Fibroblast of lung (primary cell): Measurements from ENCODE around the gene FCHO2. TPM values are rescaled to one million over a fixed set of nuclear protein-coding genes. Genes with fewer than 3 reads are reported as not detected.

Source experiments
- DNase-seq, 2 donors: peaks; one replicate each; pipeline versions ENCODE4 v3.0.0 to v3.0.0-alpha.2; 2010; ENCODE audit warnings: low read depth in 2 of 2
- H2AFZ ChIP-seq: 2 replicates; pipeline ENCODE4 v1.5.1; 2012; ENCODE audit warnings: low read length, control low read depth, inconsistent platforms
- H3K27ac ChIP-seq: 2 replicates; pipeline ENCODE4 v1.5.1; 2011; ENCODE audit warnings: low read length, control low read depth; ENCODE audit not compliant: insufficient read depth
- H3K27me3 ChIP-seq: 2 replicates; pipeline ENCODE4 v1.5.1; 2011; ENCODE audit warnings: mild to moderate bottlenecking, low read length; ENCODE audit not compliant: control insufficient read depth, insufficient read depth
- H3K36me3 ChIP-seq: 2 replicates; pipeline ENCODE4 v1.5.1; 2011; ENCODE audit warnings: low read length; ENCODE audit not compliant: control insufficient read depth, insufficient read depth
- H3K4me1 ChIP-seq: 2 replicates; pipeline ENCODE4 v1.5.1; 2011; ENCODE audit warnings: low read length; ENCODE audit not compliant: control insufficient read depth, insufficient read depth; ENCODE audit errors: extremely low read depth
- H3K4me2 ChIP-seq: 2 replicates; pipeline ENCODE4 v1.5.1; 2011; ENCODE audit warnings: low read length, control low read depth; ENCODE audit not compliant: insufficient read depth; ENCODE audit errors: extremely low read depth
- H3K4me3 ChIP-seq, 4 experiments: fragments of 200-600 bp in 1 of 4; sonication (generic) in 1 of 4; replicated peaks in 1 of 4; 2 replicates each; pipeline ENCODE4 v1.5.1; 2011 to 2016; ENCODE audit warnings: low read length in 4 of 4, low read depth in 3 of 4, mild to moderate bottlenecking in 3 of 4, control low read depth in 2 of 4, inconsistent platforms in 1 of 4, mixed read lengths in 1 of 4; ENCODE audit not compliant: insufficient read depth in 1 of 4; ENCODE audit errors: control extremely low read depth in 1 of 4
- H3K79me2 ChIP-seq: 2 replicates; pipeline ENCODE4 v1.5.1; 2012; ENCODE audit warnings: mild to moderate bottlenecking, low read length, inconsistent platforms; ENCODE audit not compliant: control insufficient read depth, insufficient read depth
- H3K9ac ChIP-seq: 2 replicates; pipeline ENCODE4 v1.5.1; 2011; ENCODE audit warnings: mild to moderate bottlenecking, low read length, control low read depth; ENCODE audit not compliant: insufficient read depth
- H3K9me3 ChIP-seq: 2 replicates; pipeline ENCODE4 v1.5.1; 2012; ENCODE audit warnings: low read depth, low read length; ENCODE audit not compliant: control insufficient read depth, insufficient read depth
- H4K20me1 ChIP-seq: 2 replicates; pipeline ENCODE4 v1.5.1; 2011; ENCODE audit warnings: low read length; ENCODE audit not compliant: control insufficient read depth, insufficient read depth; ENCODE audit errors: extremely low read depth
- EZH2 ChIP-seq: IDR thresholded peaks from 2 replicates; pipeline ENCODE4 v1.5.1; 2012; ENCODE audit warnings: low read length, control low read depth, mild to moderate bottlenecking; ENCODE audit errors: missing control alignments
- polyA plus RNA-seq, 2 donors: library from polyadenylated mRNA; depleted of rRNA in 1 of 2; stranded (reverse) in 1 of 2; unstranded in 1 of 2; fragments of >200 nt; gene quantifications; 2 replicates each; pipeline ENCODE4 v1.2.1, GENCODE V29; 2011 to 2012; ENCODE audit warnings: missing spikeins in 1 of 2
- total RNA-seq: library from RNA; depleted of rRNA; stranded (reverse); fragments of >200 nt; gene quantifications from 2 replicates; pipeline ENCODE4 v1.2.1, GENCODE V29; 2014
- TF ChIP-seq, protein P1 (sequence below), 2 donors: IDR thresholded peaks in 1 of 2; conservative IDR thresholded peaks in 1 of 2; 1 replicate in 1 of 2; 2 replicates in 1 of 2; pipeline ENCODE4 v1.5.1; 2011 to 2012; ENCODE audit warnings: low read length in 2 of 2, control low read depth in 1 of 2, inconsistent platforms in 1 of 2, low read depth in 1 of 2, mild to moderate bottlenecking in 1 of 2

Gene FCHO2
- total and polyA plus RNA-seq, 2 donors (not counting 1 experiment from before 2014, with no cell fraction given) = 11.3 to 19.2 TPM

DNA sequence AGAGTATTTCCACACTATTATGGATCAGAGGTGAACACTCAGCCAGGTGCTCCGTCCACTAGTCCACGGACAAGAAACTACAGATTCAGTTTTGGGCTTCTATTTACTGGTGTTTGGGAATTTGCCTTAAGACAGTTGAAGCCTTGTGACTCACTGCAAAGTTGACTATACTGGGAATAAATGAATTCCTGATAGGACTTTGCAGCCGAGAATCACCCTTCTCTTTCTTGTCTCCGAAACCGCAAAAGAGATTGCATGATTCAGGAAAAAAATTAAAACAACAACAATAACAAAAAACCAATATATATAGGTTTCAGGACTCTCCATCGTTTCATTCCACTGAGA is 165.2 kb downstream of the FCHO2 start:
- H3K27me3 ChIP-seq = no peaks in the 10 kb centered on the region
- no peaks in the 10 kb centered on the region for H4K20me1 ChIP-seq
- no peaks in the 10 kb centered on the region for H3K36me3 ChIP-seq
- H2AFZ ChIP-seq = no peak overlapping the region
- H3K4me2 ChIP-seq = peak overlapping the region; percentile 93
- DNase-seq = peak in 1 of 2 donors; percentile 45
- TF ChIP-seq, protein P1, sequence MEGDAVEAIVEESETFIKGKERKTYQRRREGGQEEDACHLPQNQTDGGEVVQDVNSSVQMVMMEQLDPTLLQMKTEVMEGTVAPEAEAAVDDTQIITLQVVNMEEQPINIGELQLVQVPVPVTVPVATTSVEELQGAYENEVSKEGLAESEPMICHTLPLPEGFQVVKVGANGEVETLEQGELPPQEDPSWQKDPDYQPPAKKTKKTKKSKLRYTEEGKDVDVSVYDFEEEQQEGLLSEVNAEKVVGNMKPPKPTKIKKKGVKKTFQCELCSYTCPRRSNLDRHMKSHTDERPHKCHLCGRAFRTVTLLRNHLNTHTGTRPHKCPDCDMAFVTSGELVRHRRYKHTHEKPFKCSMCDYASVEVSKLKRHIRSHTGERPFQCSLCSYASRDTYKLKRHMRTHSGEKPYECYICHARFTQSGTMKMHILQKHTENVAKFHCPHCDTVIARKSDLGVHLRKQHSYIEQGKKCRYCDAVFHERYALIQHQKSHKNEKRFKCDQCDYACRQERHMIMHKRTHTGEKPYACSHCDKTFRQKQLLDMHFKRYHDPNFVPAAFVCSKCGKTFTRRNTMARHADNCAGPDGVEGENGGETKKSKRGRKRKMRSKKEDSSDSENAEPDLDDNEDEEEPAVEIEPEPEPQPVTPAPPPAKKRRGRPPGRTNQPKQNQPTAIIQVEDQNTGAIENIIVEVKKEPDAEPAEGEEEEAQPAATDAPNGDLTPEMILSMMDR (conservative IDR thresholded peaks at IDR 0.05 in 1 of 2, IDR thresholded peaks at IDR 0.05 in 1 of 2; ENCODE audit: low read depth in 1 of 2, low read length in 2 of 2) = no peak
- no peak for TF ChIP-seq EZH2
- H3K9me3 ChIP-seq = no peaks in the 10 kb centered on the region
- H3K4me1 ChIP-seq = peaks cover 4% of the 10 kb centered on the region
- H3K9ac ChIP-seq = no peak overlapping the region
- no peaks in the 10 kb centered on the region for H3K79me2 ChIP-seq
- H3K27ac ChIP-seq = no peak overlapping the region
- peak overlapping the region; percentile 37 to 74 (median 54) for H3K4me3 ChIP-seq

DNA sequence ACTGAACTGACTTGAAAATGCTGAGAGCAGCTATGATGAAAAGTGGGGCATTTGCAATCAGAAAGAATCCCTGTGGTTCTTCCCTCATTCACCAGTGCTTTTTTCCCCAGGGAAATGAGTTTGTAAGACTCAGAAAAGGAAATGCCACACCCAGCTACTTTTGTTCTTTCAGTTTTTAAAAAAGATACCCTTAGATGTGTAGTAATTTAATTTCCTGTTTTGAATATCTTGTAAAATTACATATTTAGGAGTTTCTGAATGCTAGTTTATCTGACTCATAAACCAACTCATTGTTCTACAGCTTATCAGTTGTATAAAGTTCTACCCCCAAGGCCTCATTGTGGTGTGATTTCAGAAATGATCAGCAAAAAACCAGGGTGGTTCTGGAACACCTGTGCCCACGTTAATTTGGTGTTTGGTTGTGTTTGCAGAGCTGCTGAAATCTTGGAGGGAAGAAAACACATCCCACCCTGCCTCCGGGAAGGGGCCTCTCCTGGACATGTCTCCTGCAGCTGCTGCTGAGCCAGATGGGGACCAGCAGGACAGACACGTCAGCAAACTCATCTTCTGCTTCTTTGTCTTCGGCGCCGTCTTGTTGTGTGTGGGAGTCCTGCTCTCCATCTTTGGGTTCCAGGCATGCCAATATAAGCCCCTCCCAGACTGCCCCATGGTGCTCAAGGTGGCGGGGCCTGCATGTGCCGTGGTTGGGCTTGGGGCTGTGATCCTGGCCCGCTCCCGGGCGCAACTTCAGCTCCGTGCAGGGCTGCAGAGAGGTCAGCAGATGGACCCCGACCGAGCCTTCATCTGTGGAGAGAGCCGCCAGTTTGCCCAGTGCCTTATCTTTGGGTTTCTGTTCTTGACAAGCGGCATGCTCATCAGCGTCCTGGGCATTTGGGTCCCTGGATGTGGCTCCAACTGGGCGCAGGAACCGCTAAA is 167.3 kb downstream of the FCHO2 start:
- TF ChIP-seq, protein P1 (conservative IDR thresholded peaks at IDR 0.05 in 1 of 2, IDR thresholded peaks at IDR 0.05 in 1 of 2; ENCODE audit: low read depth in 1 of 2, low read length in 2 of 2) = no peak
- TF ChIP-seq EZH2 = no peak
- Histone ChIP-seq H4K20me1 (no peaks in the 10 kb centered on the region), H3K4me2 (no peak overlapping the region), H3K27ac (no peak overlapping the region), H2AFZ (no peak overlapping the region), H3K9me3 (no peaks in the 10 kb centered on the region), H3K27me3 (no peaks in the 10 kb centered on the region), H3K4me3 (no peak overlapping the region), H3K4me1 (no peaks in the 10 kb centered on the region), H3K9ac (no peak overlapping the region), H3K36me3 (no peaks in the 10 kb centered on the region), H3K79me2 (no peaks in the 10 kb centered on the region)
- DNase-seq = peak; percentile 42 to 47

DNA sequence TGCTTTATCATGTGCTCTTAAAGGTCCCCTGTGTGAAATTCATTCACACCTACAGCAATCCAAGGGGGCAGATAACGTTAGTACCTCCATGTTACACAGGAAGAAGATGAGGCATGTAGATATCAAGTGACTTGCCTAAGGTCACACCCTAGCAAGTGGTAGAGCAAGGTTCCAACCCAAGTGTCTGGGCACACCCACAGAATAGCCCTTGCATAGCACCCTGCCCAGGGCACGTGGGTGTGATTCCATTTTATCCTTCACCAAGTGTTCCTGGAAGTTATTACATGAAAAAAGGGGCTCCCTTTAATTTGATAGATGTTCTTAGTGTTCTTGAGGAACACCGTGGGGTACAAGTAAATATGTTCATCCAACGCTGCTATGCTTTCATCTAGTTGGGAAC is 169.4 kb downstream of the FCHO2 start:
- H3K9me3 ChIP-seq = no peaks in the 10 kb centered on the region
- no peak overlapping the region for H3K4me3 ChIP-seq
- H3K36me3 ChIP-seq = no peaks in the 10 kb centered on the region
- no peaks in the 10 kb centered on the region for H3K27me3 ChIP-seq
- H2AFZ ChIP-seq = no peak overlapping the region
- no peaks in the 10 kb centered on the region for H3K79me2 ChIP-seq
- no peak for DNase-seq
- no peaks in the 10 kb centered on the region for H3K4me1 ChIP-seq
- TF ChIP-seq, protein P1 (conservative IDR thresholded peaks at IDR 0.05 in 1 of 2, IDR thresholded peaks at IDR 0.05 in 1 of 2; ENCODE audit: low read depth in 1 of 2, low read length in 2 of 2) = no peak
- TF ChIP-seq EZH2 = no peak
- no peak overlapping the region for H3K9ac ChIP-seq
- no peak overlapping the region for H3K27ac ChIP-seq
- no peak overlapping the region for H3K4me2 ChIP-seq
- H4K20me1 ChIP-seq = no peaks in the 10 kb centered on the region
